Measurements from ENCODE around the gene CARF.

CARF gene

GRCh38 chr2:203021991-203022390 lies 109.9 kb downstream of the CARF start:
- DNase-seq = no peak

DNA sequence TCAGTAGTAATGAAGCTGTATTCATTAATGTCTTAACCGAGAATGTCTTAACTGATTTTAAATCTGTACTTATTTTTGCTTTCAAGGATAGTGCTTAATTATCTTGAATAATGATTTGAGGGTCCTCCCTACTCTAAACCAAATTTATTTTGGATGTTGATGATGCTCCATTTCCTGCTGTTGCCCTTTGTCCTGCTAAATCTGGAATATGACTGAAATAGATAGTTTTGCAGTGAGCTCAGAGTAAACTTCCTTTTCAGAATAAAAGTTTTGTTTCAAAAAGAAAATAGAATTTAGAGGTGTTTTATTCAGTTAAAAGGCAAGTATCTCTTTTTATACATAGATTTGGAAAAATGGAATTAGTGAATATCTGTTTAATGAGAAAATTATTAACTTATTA lies 110.7 kb downstream of the CARF start:
- DNase-seq = no peak

- DNase-seq = no peak
These were observed 113.5 kb downstream of the CARF start for GRCh38 chr2:203025592-203025991.

- no peak for DNase-seq
These were observed 118.5 kb downstream of the CARF start for GRCh38 chr2:203030545-203030944.

DNA sequence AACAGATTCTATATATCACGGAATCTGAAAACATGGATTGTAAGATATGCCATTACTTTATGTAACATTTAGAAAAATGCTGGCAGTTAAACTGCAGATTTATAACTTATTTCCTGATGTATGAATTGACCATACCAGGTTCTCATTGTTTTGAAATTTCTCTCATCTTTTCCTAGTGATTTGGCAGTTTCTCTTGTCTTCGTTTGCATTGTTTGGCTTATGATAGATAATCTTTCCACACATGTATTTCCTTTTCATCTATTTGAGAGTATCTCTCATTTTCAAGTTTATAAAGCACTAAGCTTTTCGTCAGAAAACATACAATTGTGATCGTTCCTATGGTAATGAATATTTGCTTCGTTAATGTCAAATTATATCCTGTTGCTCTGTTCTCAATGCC lies 118.9 kb downstream of the CARF start:
- DNase-seq = no peak

GRCh38 chr2:203033395-203033794 lies 121.3 kb downstream of the CARF start:
- DNase-seq = no peak

- DNase-seq = no peak
These were observed 123.9 kb downstream of the CARF start for GRCh38 chr2:203035879-203036470.
